Gastroesophageal sphincter (tissue), 4 donors: ENCODE data around the gene ITPRIPL2. TPM values are rescaled to one million over a fixed set of nuclear protein-coding genes. Genes with fewer than 3 reads are reported as not detected.
A peak's percentile ranks its signal among the peaks of the same experiment; 100 is the strongest.

Experiments used
- ATAC-seq: fragments of 150-250 bp; one replicate; pipeline ENCODE4 v1.9.1; 2016; ENCODE audit warnings: mild to moderate bottlenecking, moderate library complexity
- H3K27ac ChIP-seq, 4 donors: fragments of 200-600 bp; sonication (generic) in 3 of 4; 1 replicate in 3 of 4; 2 replicates in 1 of 4; pipeline ENCODE4 v1.5.1; 2016 to 2019
- H3K27me3 ChIP-seq: fragments of 200-600 bp; sonication (generic); one replicate; pipeline ENCODE4 v1.5.1; 2019
- H3K36me3 ChIP-seq, 2 donors: fragments of 200-600 bp; sonication (generic); one replicate each; pipeline ENCODE4 v1.5.1; 2019; ENCODE audit warnings: control low read depth in 1 of 2
- H3K4me1 ChIP-seq, 3 donors: fragments of 200-600 bp; sonication (generic); 1 replicate in 2 of 3; 2 replicates in 1 of 3; pipeline ENCODE4 v1.5.1; 2016 to 2019; ENCODE audit warnings: control low read depth in 2 of 3
- H3K4me3 ChIP-seq, 2 donors: fragments of 200-600 bp; sonication (generic); one replicate each; pipeline ENCODE4 v1.5.1; 2019; ENCODE audit warnings: mild to moderate bottlenecking in 1 of 2, moderate library complexity in 1 of 2
- H3K9me3 ChIP-seq, 3 donors: fragments of 200-600 bp; sonication (generic); one replicate each; pipeline ENCODE4 v1.5.1; 2017 to 2019; ENCODE audit warnings: control low read depth in 2 of 3
- EP300 ChIP-seq: sonication (generic); formaldehyde crosslinking; IDR thresholded peaks from one replicate; pipeline ENCODE4 v1.6.1; 2017; ENCODE audit warnings: antibody characterized with exemption, mild to moderate bottlenecking
- POLR2A ChIP-seq, 2 donors: fragments of 450-650 bp; IDR thresholded peaks; one replicate each; pipeline ENCODE4 v1.6.1; 2017; ENCODE audit warnings: antibody characterized with exemption in 2 of 2, mild to moderate bottlenecking in 2 of 2, moderate library complexity in 1 of 2
- POLR2AphosphoS5 ChIP-seq: sonication (generic); formaldehyde crosslinking; IDR thresholded peaks from one replicate; pipeline ENCODE4 v1.6.1; 2017; ENCODE audit warnings: antibody characterized with exemption
- WGBS, 2 donors: methylation state at CpG; one replicate each; pipeline ENCODE4 v1.1.5; 2018; ENCODE audit warnings: low coverage in 1 of 2; 5-methylcytosine and 5-hydroxymethylcytosine counted together
- total RNA-seq, 4 donors: library from RNA; depleted of rRNA; stranded (reverse); fragments of >200 nt; gene quantifications; one replicate each; pipeline ENCODE4 v1.1.0, GENCODE V29; 2016
- TF ChIP-seq, protein P1 (sequence below), 4 experiments: fragments of 200-600 bp in 2 of 4; fragments of 450-650 bp in 2 of 4; sonication (generic) in 1 of 4; IDR thresholded peaks; one replicate each; pipeline ENCODE4 v1.5.1; 2017 to 2019; ENCODE audit warnings: antibody characterized with exemption in 4 of 4, mild to moderate bottlenecking in 2 of 4, moderate library complexity in 2 of 4

Gene ITPRIPL2
- total RNA-seq, 4 donors from 2014 or later = 53.9 to 115 (median 69.2) TPM

DNA sequence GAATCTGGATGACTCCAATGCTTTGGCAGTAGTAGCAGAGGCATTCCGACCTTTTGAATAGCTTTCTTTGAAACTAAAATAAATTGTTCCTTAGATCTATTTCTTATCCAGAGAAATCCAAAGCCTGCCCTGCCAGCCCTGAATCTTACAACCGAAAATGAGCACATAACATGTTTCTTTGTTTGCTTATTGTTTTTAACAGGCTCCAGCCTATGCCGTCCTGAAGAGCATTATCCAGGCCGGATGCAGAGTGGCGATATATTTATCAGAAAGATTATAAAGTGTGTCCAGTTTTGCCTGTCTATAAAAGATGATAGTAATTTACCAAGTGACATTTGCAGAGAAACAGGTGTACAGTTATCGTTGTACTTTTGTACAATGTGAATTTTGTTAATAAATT lies 35.9 kb upstream of the ITPRIPL2 start:
- 53 to 70% methylated on average over 6 of the region's 6 CpGs for WGBS, 2 donors
- no peaks in the 10 kb centered on the region for H3K9me3 ChIP-seq
- ATAC-seq = no peak
- H3K27me3 ChIP-seq = no peaks in the 10 kb centered on the region
- H3K4me1 ChIP-seq = peaks cover 0 to 26% (median 3%) of the 10 kb centered on the region in 3 donors
- no peak overlapping the region for H3K27ac ChIP-seq
- no peak for TF ChIP-seq POLR2A (IDR thresholded peaks at IDR 0.05)
- no peak for TF ChIP-seq POLR2AphosphoS5
- TF ChIP-seq EP300 = no peak
- TF ChIP-seq, protein P1, sequence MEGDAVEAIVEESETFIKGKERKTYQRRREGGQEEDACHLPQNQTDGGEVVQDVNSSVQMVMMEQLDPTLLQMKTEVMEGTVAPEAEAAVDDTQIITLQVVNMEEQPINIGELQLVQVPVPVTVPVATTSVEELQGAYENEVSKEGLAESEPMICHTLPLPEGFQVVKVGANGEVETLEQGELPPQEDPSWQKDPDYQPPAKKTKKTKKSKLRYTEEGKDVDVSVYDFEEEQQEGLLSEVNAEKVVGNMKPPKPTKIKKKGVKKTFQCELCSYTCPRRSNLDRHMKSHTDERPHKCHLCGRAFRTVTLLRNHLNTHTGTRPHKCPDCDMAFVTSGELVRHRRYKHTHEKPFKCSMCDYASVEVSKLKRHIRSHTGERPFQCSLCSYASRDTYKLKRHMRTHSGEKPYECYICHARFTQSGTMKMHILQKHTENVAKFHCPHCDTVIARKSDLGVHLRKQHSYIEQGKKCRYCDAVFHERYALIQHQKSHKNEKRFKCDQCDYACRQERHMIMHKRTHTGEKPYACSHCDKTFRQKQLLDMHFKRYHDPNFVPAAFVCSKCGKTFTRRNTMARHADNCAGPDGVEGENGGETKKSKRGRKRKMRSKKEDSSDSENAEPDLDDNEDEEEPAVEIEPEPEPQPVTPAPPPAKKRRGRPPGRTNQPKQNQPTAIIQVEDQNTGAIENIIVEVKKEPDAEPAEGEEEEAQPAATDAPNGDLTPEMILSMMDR (IDR thresholded peaks at IDR 0.05) = no peak
- H3K36me3 ChIP-seq = peaks cover 0 to 81% of the 10 kb centered on the region in 2 donors
- no peak overlapping the region for H3K4me3 ChIP-seq

DNA sequence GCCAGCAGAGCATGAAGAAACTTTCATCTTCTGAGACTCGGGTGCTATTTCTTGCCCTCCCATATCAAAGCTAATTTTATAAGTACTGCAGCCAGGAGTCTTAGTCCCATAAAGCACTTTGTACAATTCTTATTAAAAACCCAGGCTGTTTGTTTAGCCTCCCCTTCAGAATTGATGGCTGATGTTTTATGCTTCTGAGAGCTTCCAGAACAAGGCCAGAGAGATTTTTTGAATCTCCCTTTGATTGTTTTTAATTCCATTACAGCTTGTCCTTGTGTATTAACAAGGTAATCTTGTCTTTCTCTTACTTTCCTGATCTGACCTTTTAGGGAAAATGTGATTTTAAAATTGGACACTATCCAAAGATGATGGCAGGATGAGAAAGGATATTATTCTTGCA lies 30.1 kb upstream of the ITPRIPL2 start:
- no peak for ATAC-seq
- TF ChIP-seq EP300 = no peak
- no peak for TF ChIP-seq POLR2A (IDR thresholded peaks at IDR 0.05)
- TF ChIP-seq, protein P1 (IDR thresholded peaks at IDR 0.05) = no peak
- peaks cover 0 to 27% of the 10 kb centered on the region in 2 donors for H3K36me3 ChIP-seq
- H3K9me3 ChIP-seq = no peaks in the 10 kb centered on the region
- H3K4me3 ChIP-seq = no peak overlapping the region
- peaks cover 0 to 18% (median 0%) of the 10 kb centered on the region in 3 donors for H3K4me1 ChIP-seq
- H3K27ac ChIP-seq = no peak overlapping the region
- WGBS, 2 donors = 53% methylated on average over 1 of the region's 1 CpG; no CpG with 5 or more reads in 1 of the 2 donors
- no peaks in the 10 kb centered on the region for H3K27me3 ChIP-seq

DNA sequence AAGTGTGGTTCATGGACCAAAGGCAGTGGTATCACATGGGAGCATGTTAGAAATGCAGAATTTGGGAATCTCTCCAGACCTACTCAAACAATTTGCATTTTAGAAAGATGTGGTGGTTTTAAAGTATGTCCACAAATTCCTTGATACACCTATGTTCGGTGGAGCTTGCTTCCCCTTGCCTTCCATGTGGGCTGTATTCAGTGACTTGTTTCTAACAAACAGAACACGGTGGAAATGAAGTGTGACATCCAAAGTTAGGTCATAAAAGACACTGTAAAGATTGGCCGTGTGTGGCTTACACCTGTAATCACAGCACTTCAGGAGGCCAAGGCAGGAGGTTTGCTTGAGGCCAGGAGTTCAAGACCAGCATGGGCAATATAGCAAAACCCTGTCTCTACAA lies 29.6 kb upstream of the ITPRIPL2 start:
- no peak for TF ChIP-seq POLR2AphosphoS5
- no peak for TF ChIP-seq EP300
- TF ChIP-seq, protein P1 (IDR thresholded peaks at IDR 0.05) = no peak
- TF ChIP-seq POLR2A (IDR thresholded peaks at IDR 0.05) = no peak
- WGBS, 2 donors = 82 to 88% methylated on average over 2 to 3 of the region's 3 CpGs
- Histone ChIP-seq H3K27ac (no peak overlapping the region), H3K36me3 (peaks cover 0 to 23% of the 10 kb centered on the region in 2 donors), H3K4me1 (peaks cover 0 to 18% (median 0%) of the 10 kb centered on the region in 3 donors), H3K9me3 (no peaks in the 10 kb centered on the region), H3K4me3 (no peak overlapping the region), H3K27me3 (no peaks in the 10 kb centered on the region)
- ATAC-seq = no peak

DNA sequence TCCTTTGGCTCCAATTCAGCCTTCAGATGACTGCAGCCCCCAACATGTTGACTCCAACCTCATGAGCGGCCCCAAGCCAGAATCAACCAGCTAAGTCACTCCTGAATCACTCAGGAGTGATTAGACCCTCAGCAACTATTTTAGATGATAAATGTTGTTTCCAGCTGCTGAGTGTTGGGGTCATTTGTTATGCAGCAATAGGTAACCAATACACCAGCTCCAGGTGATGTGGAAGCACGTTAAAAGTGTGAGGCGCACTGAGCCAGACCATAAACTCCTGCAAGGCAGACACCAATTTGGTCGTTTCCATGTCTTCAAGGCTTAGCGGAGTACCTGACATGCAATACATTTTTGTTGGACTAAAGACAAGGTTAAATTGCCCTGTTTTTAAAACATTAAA lies 28.9 kb upstream of the ITPRIPL2 start:
- H3K27me3 ChIP-seq = no peaks in the 10 kb centered on the region
- H3K27ac ChIP-seq = no peak overlapping the region
- H3K36me3 ChIP-seq = peaks cover 0 to 17% of the 10 kb centered on the region in 2 donors
- H3K4me1 ChIP-seq = peaks cover 0 to 18% (median 0%) of the 10 kb centered on the region in 3 donors
- H3K9me3 ChIP-seq = no peaks in the 10 kb centered on the region
- 88 to 100% methylated on average over 3 to 4 of the region's 5 CpGs for WGBS, 2 donors
- H3K4me3 ChIP-seq = no peak overlapping the region
- no peak for ATAC-seq
- TF ChIP-seq, protein P1 (IDR thresholded peaks at IDR 0.05) = no peak
- no peak for TF ChIP-seq POLR2AphosphoS5
- no peak for TF ChIP-seq POLR2A (IDR thresholded peaks at IDR 0.05)
- no peak for TF ChIP-seq EP300

DNA sequence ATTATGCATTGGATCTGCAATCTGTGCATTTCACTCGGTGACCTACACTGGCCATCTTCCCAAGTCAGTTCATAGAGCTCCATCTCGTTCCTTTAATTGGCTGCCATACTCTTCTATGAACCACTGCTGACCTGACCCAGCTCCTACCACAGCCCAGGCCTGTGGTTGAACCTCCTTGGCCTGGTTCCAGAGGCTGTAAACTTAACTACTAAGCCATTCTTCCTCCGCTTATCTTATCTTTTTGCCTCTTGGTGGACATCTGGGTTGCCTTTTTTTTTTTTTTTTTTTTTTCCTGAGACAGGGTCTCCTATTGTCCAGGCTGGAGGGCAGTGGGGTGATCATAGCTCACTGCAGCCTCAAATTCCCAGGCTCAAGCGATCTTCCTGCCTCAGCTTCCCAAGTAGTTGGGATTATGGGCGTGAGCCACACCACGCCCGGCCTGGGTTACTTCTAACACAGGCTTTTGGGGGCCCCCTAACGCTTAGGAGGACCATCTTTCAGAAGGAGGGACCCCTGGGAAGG lies 28.0 kb upstream of the ITPRIPL2 start:
- ATAC-seq = no peak

More for the DNA sequence above, 28.0 kb upstream of the ITPRIPL2 start:
- TF ChIP-seq, protein P1 (IDR thresholded peaks at IDR 0.05) = no peak
- TF ChIP-seq EP300 = no peak
- no peak for TF ChIP-seq POLR2AphosphoS5
- TF ChIP-seq POLR2A (IDR thresholded peaks at IDR 0.05) = no peak
- WGBS, 2 donors = 29 to 61% methylated on average over 3 to 6 of the region's 8 CpGs
- Histone ChIP-seq H3K4me1 (peaks cover 0 to 18% (median 0%) of the 10 kb centered on the region in 3 donors), H3K9me3 (no peaks in the 10 kb centered on the region), H3K27me3 (no peaks in the 10 kb centered on the region), H3K27ac (peak overlapping the region in 1 of 4 donors; percentile 65), H3K4me3 (no peak overlapping the region), H3K36me3 (peaks cover 0 to 17% of the 10 kb centered on the region in 2 donors)
